ENCODE results near the gene PLPP1.
A peak's percentile ranks its signal among the peaks of the same experiment; 100 is the strongest.

Gene PLPP1

DNA sequence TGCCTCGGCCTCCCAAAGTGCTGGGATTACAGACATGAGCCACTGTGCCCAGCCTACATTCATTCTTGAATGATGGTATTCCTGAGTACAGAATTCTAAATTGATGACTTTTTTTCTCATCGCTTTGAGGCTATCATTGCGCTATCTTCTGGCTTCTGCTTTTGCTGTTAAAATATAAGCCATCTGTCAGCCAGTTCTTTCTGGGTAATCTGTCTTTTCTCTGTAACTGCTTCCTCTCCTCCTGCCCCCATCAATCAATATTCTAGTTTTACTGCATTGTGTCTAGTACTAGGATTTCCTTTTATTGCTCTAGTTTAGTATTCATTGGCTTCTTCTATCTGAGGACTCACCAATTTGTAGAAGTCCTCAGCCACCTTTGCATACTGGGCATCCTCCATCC lies 89.0 kb downstream of the PLPP1 start:
- peak in 1 of 2 experiments; percentile 39 for DNase-seq

DNA sequence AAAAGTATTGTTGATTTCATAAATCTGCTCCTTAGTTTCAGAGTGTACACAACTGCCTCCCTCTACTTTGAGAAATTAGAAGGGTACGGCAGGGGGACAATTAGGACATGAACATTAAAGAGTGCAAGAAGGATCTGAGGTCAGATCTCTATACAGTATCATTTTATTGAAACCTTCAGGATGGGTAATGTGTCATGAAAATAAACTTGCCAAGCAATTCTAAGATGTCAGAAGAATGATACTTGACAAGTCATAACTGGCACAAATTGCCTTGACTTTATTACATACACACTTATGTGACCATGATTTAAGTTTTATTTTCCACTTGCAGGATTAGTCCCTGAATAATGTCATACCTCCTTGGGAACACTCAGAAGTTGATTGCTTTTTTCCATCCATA lies 92.8 kb downstream of the PLPP1 start:
- no peak for DNase-seq

- DNase-seq: peak in 1 of 2 experiments; percentile 39
Measured at GRCh38 chr5:55441107-55441771, 93.5 kb downstream of the PLPP1 start.

GRCh38 chr5:55440188-55440646 lies 94.5 kb downstream of the PLPP1 start:
- DNase-seq: no peak

- DNase-seq: no peak
Measured at GRCh38 chr5:55438998-55439397, 95.8 kb downstream of the PLPP1 start.

DNA sequence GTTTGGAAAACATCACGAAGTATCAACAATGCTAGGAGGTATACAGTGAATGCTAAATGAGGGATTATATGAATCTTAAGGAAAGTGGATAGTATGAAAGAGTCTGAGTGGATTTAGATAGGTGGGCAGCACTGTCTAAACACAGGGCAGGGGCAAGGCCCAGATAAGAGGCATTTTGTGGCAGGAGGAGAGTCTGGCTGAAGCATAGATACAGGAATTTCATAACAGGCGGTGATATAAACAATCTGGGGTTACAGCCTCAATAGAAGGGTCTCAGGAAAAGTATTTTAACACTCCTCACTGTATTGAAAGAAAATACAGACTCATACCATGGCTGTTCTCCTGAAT lies 96.9 kb downstream of the PLPP1 start:
- no peak for DNase-seq

- DNase-seq: no peak
Measured at GRCh38 chr5:55437452-55437851, 97.3 kb downstream of the PLPP1 start.

DNA sequence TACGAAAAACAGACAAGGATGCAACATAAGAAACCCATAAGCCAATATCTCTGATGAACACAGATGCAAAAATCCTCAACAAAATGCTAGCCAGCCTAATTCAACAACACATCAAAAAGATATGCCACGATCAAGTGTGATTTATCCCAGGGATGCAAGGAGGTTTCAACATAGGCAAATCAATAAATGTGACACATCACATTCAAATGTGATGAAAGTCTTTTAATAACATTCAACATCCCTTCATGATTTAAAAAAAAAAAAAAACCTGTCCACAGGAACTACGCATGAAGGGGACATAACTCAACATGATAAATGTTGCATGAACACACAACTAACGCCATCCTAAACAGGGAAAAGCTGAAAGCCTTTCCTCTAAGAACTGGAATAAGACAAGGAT lies 102.2 kb downstream of the PLPP1 start:
- no peak for DNase-seq

- DNase-seq: peak in 1 of 2 experiments; percentile 28
Measured at GRCh38 chr5:55429613-55430253, 105.0 kb downstream of the PLPP1 start.

DNA sequence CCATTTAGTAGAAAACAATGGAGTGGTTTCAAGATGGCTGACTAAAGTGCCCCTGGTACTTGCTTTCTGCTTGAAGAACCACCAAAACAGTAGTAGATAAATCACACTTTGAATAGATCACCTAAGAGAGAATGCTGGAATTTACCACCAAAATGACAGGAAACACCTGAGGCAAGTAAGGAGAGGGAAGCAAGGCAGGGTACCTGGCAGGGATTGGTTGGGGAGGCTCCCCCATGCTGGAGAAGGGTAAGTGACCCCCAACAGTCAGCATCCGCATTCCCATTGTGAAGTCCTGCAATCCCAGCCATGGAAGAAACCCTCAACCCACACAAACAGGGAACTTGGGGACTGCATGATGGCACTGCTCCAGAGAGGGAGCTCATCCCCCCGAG lies 105.5 kb downstream of the PLPP1 start:
- no peak for DNase-seq

DNA sequence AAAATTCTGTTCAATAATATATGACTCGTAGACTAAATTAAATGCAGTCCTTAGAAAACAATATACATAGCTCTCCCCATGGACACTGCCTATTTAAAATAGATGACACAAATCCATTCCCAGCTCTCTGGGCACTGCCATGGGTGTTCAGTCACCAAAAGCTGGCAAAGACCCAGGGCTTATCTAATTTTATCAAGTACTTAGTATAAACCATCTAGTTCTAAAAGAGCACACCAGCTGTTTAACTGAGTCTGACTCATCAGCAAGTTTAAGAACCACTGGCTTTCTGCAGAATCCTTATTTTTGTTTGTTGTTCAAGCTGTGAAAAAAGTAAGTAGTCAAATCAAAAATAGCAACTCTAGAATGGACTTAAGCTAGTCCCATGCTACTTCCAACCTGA lies 107.6 kb downstream of the PLPP1 start:
- DNase-seq: peak in 1 of 2 experiments; percentile 68

GRCh38 chr5:55426455-55426854 lies 108.3 kb downstream of the PLPP1 start:
- no peak for DNase-seq

- DNase-seq: no peak
Measured at GRCh38 chr5:55421074-55421529, 113.7 kb downstream of the PLPP1 start.

GRCh38 chr5:55418994-55419968 lies 115.5 kb downstream of the PLPP1 start:
- no peak for DNase-seq

GRCh38 chr5:55416306-55416705 lies 118.5 kb downstream of the PLPP1 start:
- DNase-seq: no peak

DNA sequence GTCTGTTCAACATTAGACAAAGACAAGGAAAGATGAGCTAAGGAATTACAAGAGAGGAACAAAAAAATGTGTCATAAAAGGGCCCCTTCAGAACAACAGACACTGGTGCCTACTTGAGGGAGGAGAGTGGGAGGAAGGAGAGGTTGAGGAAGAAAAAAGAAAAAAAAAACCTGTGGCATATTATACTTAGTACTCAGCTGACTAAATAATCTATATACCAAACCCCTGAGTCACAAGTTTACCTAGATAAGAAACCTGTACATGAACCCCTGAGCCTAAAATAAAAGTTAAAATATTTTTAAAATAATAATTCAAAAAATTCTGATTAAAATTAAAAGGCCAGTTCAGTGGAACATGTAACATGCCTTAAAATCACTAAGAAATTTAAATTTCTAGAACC lies 119.7 kb downstream of the PLPP1 start:
- no peak for DNase-seq

DNA sequence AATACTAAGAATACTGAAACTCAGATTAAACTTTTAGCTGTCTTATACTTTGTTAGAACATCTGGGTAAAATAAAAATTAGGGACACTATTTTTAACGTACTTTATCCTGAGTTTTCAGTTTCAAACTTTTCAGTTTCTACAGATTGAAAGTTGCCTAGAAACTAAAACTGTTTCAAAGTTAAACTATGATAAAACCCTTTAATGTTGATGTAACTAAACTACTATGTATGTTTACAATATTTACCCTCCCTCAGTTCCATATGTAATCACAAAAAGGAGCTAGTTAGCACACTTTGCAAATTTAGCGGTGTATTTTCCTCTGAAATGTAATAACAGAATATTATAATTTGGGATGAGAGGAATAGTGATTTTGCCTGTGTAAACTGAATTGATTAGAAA lies 121.1 kb downstream of the PLPP1 start:
- DNase-seq: no peak

DNA sequence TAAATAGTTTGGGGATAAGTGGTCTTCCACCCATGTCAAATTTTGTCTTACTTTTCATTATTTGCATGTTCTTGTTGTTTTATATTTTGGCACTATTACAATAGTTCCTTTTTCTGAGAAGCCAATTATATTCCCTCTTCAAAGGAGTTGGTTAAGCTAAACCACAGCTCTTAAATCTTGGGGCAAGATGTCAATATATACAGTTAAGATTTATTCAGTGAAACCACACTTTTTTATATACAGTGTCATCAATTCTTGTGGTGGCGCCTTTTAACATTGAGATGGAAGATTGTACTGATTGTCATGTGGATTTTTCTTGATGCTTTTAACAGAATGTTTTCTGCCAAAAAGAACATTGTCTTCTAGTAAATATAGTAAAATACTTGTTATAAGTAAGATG lies 122.9 kb downstream of the PLPP1 start:
- no peak for DNase-seq

DNA sequence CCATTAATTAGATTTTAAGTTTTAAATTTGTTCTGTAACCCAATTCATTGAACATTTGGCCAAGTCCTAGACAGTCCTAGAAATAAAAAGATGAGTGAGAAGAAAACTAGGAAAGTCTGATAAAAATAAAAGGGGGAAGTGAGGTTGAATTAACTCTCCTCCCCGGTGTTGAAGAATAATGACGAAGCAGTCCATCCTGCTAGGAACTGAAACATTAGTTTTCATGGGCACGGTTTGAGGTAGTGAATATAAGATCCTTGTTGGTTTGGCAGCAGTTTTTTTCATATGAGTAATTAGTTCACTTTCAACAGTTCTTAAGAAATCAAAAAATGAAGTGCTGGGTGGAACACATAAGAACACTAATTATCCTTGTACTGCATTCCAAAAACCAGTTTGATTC lies 123.9 kb downstream of the PLPP1 start:
- DNase-seq: no peak

- DNase-seq: no peak
Measured at GRCh38 chr5:55409775-55410174, 125.0 kb downstream of the PLPP1 start.

GRCh38 chr5:55407984-55408383 lies 126.8 kb downstream of the PLPP1 start:
- DNase-seq: no peak

DNA sequence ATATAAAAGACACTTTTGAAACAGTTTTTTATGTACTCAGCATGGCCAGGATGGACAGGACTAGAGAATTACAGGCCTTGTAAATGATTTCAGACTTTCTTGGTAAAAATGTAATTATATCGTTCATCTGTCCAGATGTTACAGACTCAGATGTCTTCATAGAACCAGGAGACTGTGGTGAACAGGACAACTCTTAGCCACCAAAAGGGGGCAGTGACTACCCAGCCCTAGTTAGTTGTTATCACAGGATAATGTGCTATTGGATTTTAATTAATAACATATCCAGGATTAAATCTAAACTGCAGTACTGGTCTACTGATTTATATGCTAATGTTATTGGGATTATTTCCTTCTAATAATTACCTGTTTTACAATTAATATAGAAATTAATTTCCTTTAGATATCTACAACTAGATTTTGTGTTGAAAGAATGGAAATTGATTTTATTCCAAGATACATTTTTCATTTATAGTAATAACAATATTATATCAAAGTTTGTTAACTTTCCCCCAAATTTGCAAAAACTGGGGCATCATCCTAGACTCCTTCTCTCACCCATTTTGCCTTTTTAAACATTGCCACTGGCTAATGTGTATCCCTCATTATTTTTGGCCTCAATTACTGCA lies 127.6 kb downstream of the PLPP1 start:
- DNase-seq: peak; percentile 22 to 37

DNA sequence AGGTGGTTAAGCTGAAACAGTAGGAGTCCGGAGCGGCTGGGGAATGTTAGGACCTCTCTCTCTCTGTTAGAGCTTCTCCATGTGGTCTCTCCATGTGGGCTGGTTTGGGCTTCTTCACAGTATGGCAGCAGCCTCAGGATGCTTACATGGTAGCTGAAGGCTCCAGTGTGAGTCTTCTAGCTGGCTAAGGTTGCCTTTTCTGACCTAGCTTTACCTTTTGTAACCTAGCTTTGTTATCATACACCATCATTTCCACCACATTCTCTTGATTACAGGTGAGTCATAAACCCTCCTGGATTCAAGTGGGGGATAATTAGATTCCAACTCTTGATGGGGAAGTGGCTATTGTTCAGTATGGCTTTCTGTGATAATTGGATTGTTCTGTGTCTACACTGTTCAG lies 128.5 kb downstream of the PLPP1 start:
- DNase-seq: peak in 1 of 2 experiments; percentile 25

Data from NCI-H524 (cell line).